CD14-positive monocyte (primary cell): ENCODE results near the gene ROR1. TPM values are rescaled to one million over a fixed set of nuclear protein-coding genes. Genes with fewer than 3 reads are reported as not detected.

ENCODE experiments used
- DNase-seq, 3 donors: peaks; one replicate each; pipeline ENCODE4 v3.0.0-alpha.2; 2011 to 2022
- H2AFZ ChIP-seq: 2 replicates; pipeline ENCODE4 v1.6.0; 2012; ENCODE audit warnings: mild to moderate bottlenecking, low read depth, low read length, inconsistent platforms; ENCODE audit not compliant: insufficient read depth, poor library complexity, severe bottlenecking
- H3K27ac ChIP-seq, 2 donors: 1 replicate in 1 of 2; 2 replicates in 1 of 2; pipeline ENCODE4 v1.5.1; 2012 to 2013; ENCODE audit warnings: low read length in 2 of 2, control low read depth in 1 of 2, inconsistent platforms in 1 of 2, low read depth in 1 of 2, mild to moderate bottlenecking in 1 of 2
- H3K27me3 ChIP-seq, 2 donors: one replicate each; pipeline versions ENCODE4 v1.6.0 to v1.6.1; 2011 to 2013; ENCODE audit warnings: low read length in 2 of 2; ENCODE audit not compliant: control insufficient read depth in 2 of 2, insufficient read depth in 2 of 2
- H3K36me3 ChIP-seq, 2 donors: replicated peaks in 1 of 2; 1 replicate in 1 of 2; 2 replicates in 1 of 2; pipeline versions ENCODE4 v1.5.1 to v1.6.1; 2012 to 2013; ENCODE audit warnings: low read length in 2 of 2, control low read depth in 1 of 2, inconsistent platforms in 1 of 2, mild to moderate bottlenecking in 1 of 2; ENCODE audit not compliant: insufficient read depth in 2 of 2, control insufficient read depth in 1 of 2
- H3K4me1 ChIP-seq, 2 donors: 1 replicate in 1 of 2; 2 replicates in 1 of 2; pipeline versions ENCODE4 v1.5.1 to v1.6.1; 2012 to 2013; ENCODE audit warnings: low read length in 2 of 2, control low read depth in 1 of 2, inconsistent platforms in 1 of 2, mild to moderate bottlenecking in 1 of 2, moderate library complexity in 1 of 2; ENCODE audit not compliant: insufficient read depth in 2 of 2, control insufficient read depth in 1 of 2
- H3K4me2 ChIP-seq: replicated peaks from 2 replicates; pipeline ENCODE3; 2012; ENCODE audit warnings: low read length, moderate library complexity, mild to moderate bottlenecking; ENCODE audit not compliant: poor library complexity, severe bottlenecking; ENCODE audit errors: extremely low read depth
- H3K4me3 ChIP-seq, 3 experiments: fragments of 200-600 bp in 1 of 3; sonication (generic) in 1 of 3; replicated peaks in 1 of 3; 1 replicate in 2 of 3; 2 replicates in 1 of 3; pipeline ENCODE4 v1.5.1; 2011 to 2013; ENCODE audit warnings: low read length in 3 of 3, mild to moderate bottlenecking in 3 of 3, control low read depth in 2 of 3, low read depth in 2 of 3, inconsistent platforms in 1 of 3, moderate library complexity in 1 of 3
- H3K79me2 ChIP-seq: 2 replicates; pipeline ENCODE4 v1.6.0; 2012; ENCODE audit warnings: mild to moderate bottlenecking, control low read depth, inconsistent platforms, low read length, moderate library complexity; ENCODE audit not compliant: insufficient read depth
- H3K9ac ChIP-seq: 2 replicates; pipeline ENCODE4 v1.6.0; 2017; ENCODE audit warnings: low read length, mild to moderate bottlenecking; ENCODE audit not compliant: insufficient read depth, poor library complexity, severe bottlenecking
- H3K9me3 ChIP-seq, 2 donors: replicated peaks in 1 of 2; 1 replicate in 1 of 2; 2 replicates in 1 of 2; pipeline versions ENCODE4 v1.5.1 to v1.6.1; 2012 to 2013; ENCODE audit warnings: low read length in 2 of 2, control low read depth in 1 of 2; ENCODE audit not compliant: control insufficient read depth in 1 of 2, insufficient read depth in 1 of 2
- H4K20me1 ChIP-seq: 2 replicates; pipeline ENCODE4 v1.6.0; 2012; ENCODE audit warnings: mild to moderate bottlenecking, low read length, control low read depth, moderate library complexity; ENCODE audit not compliant: insufficient read depth
- H3K27ac Mint-ChIP-seq, 7 donors: one replicate each; pipeline ENCODE4 v1.8.0; 2020; ENCODE audit warnings: mild to moderate bottlenecking in 7 of 7, mixed read lengths in 7 of 7, moderate library complexity in 6 of 7, inconsistent platforms in 2 of 7
- H3K27me3 Mint-ChIP-seq, 3 donors: one replicate each; pipeline ENCODE4 v1.8.0; 2021 to 2022; ENCODE audit warnings: low read depth in 3 of 3, mild to moderate bottlenecking in 3 of 3, mixed read lengths in 3 of 3, moderate library complexity in 3 of 3, inconsistent platforms in 1 of 3
- H3K36me3 Mint-ChIP-seq, 2 donors: one replicate each; pipeline ENCODE4 v1.8.0; 2020; ENCODE audit warnings: mixed read lengths in 2 of 2, inconsistent platforms in 1 of 2, mild to moderate bottlenecking in 1 of 2
- H3K4me1 Mint-ChIP-seq: one replicate; pipeline ENCODE4 v1.8.0; 2020; ENCODE audit warnings: mild to moderate bottlenecking, mixed read lengths
- H3K4me3 Mint-ChIP-seq, 2 donors: one replicate each; pipeline ENCODE4 v1.8.0; 2020; ENCODE audit warnings: mild to moderate bottlenecking in 2 of 2, mixed read lengths in 2 of 2, moderate library complexity in 1 of 2
- H3K9me3 Mint-ChIP-seq, 7 donors: one replicate each; pipeline ENCODE4 v1.8.0; 2020 to 2022; ENCODE audit warnings: mixed read lengths in 7 of 7, mild to moderate bottlenecking in 6 of 7, moderate library complexity in 6 of 7, inconsistent platforms in 2 of 7
- CTCF ChIP-seq: fragments of 200-600 bp; IDR thresholded peaks from one replicate; pipeline ENCODE4 v1.8.0; 2022; ENCODE audit warnings: antibody characterized with exemption, mild to moderate bottlenecking
- WGBS: methylation state at CpG from one replicate; pipeline ENCODE4 v1.1.5; 2013; ENCODE audit warnings: missing lambda C conversion rate; ENCODE audit not compliant: insufficient coverage; 5-methylcytosine and 5-hydroxymethylcytosine counted together
- intact Hi-C, 2 donors: fragments of 100-400 bp; cut with micrococcal nuclease; formaldehyde crosslinking; loops; one replicate each; pipeline versions ENCODE4 v1.15.0 to v1.15.1; 2023
- polyA plus RNA-seq, 3 donors: library from polyadenylated mRNA; depleted of rRNA in 1 of 3; unstranded in 2 of 3; stranded (reverse) in 1 of 3; fragments of 300-500 nt in 2 of 3; fragments of >200 nt in 1 of 3; fragmentation: Illumina TruSeq in 2 of 3; gene quantifications; 1 replicate in 2 of 3; 2 replicates in 1 of 3; pipeline ENCODE4 v1.2.3, GENCODE V29; 2012 to 2021

ROR1 gene
- polyA plus RNA-seq, 3 donors, result not detected

- no peak overlapping the region for H3K27ac Mint-ChIP-seq
- intact Hi-C loops, result no loop called here
Measured at GRCh38 chr1:64065571-64065970, 291.8 kb downstream of the ROR1 start.

GRCh38 chr1:64072089-64072793 is 298.4 kb downstream of the ROR1 start:
- no peak overlapping the region for H3K4me2 ChIP-seq
- Mint-ChIP-seq H3K9me3 (peaks cover 0 to 1% (median 0%) of the 10 kb centered on the region in 7 donors), H3K27ac (no peak overlapping the region), H3K27me3 (no peaks in the 10 kb centered on the region), H3K36me3 (no peaks in the 10 kb centered on the region), H3K4me1 (no peaks in the 10 kb centered on the region), H3K4me3 (no peak overlapping the region)
- no peak overlapping the region for H2AFZ ChIP-seq
- H3K27me3 ChIP-seq, result no peaks in the 10 kb centered on the region
- intact Hi-C loops, result no loop called here
- H4K20me1 ChIP-seq, result no peaks in the 10 kb centered on the region
- TF ChIP-seq CTCF, result no peak
- H3K9me3 ChIP-seq, result no peaks in the 10 kb centered on the region
- no peaks in the 10 kb centered on the region for H3K36me3 ChIP-seq
- H3K27ac ChIP-seq, result no peak overlapping the region
- no peaks in the 10 kb centered on the region for H3K4me1 ChIP-seq
- H3K9ac ChIP-seq, result no peak overlapping the region
- H3K4me3 ChIP-seq, result no peak overlapping the region
- WGBS, result 100% methylated on average over 2 of the region's 5 CpGs
- DNase-seq, result no peak
- H3K79me2 ChIP-seq, result no peaks in the 10 kb centered on the region

More at GRCh38 chr1:64065571-64065970, 291.8 kb downstream of the ROR1 start:
- H2AFZ ChIP-seq, result no peak overlapping the region
- no peaks in the 10 kb centered on the region for H3K36me3 ChIP-seq
- H3K27me3 Mint-ChIP-seq, result peaks cover 1 to 6% (median 2%) of the 10 kb centered on the region in 3 donors
- TF ChIP-seq CTCF, result no peak
- H3K4me3 ChIP-seq, result no peak overlapping the region
- H3K4me2 ChIP-seq, result no peak overlapping the region
- no peaks in the 10 kb centered on the region for H3K9me3 ChIP-seq
- H3K36me3 Mint-ChIP-seq, result no peaks in the 10 kb centered on the region
- H3K27me3 ChIP-seq, result no peaks in the 10 kb centered on the region
- no peaks in the 10 kb centered on the region for H3K9me3 Mint-ChIP-seq
- H3K4me1 Mint-ChIP-seq, result no peaks in the 10 kb centered on the region
- H3K4me3 Mint-ChIP-seq, result no peak overlapping the region
- H3K9ac ChIP-seq, result no peak overlapping the region
- WGBS, result 100% methylated on average over 1 of the region's 2 CpGs
- no peaks in the 10 kb centered on the region for H4K20me1 ChIP-seq
- H3K79me2 ChIP-seq, result no peaks in the 10 kb centered on the region
- no peak overlapping the region for H3K27ac ChIP-seq
- no peaks in the 10 kb centered on the region for H3K4me1 ChIP-seq
- no peak for DNase-seq
